HG03520 (cell line): ENCODE results near the gene COX6A2.
A peak's percentile ranks its signal among the peaks of the same experiment; 100 is the strongest.
"Not testable (repeated sequence)": the region's sequence is repeated elsewhere in the genome, so short reads cannot be mapped to it uniquely, and the experiment has no call there.

Experiments used
- ATAC-seq: cut with Tn5 transposase; IDR thresholded peaks from one replicate; pipeline ENCODE4 v1.9.1; 2021; ENCODE audit warnings: mild to moderate bottlenecking, moderate library complexity; ENCODE audit not compliant: unreplicated experiment

The COX6A2 gene

GRCh38 chr16:31461921-31462804 is 34.0 kb upstream of the COX6A2 start:
- ATAC-seq: no peak

GRCh38 chr16:31461201-31461920 is 33.2 kb upstream of the COX6A2 start:
- ATAC-seq: no peak

- no peak for ATAC-seq
Observed at GRCh38 chr16:31460582-31461002, 32.4 kb upstream of the COX6A2 start.

GRCh38 chr16:31459687-31460581 is 31.8 kb upstream of the COX6A2 start:
- peak; percentile 67 for ATAC-seq

GRCh38 chr16:31458844-31459686 is 30.9 kb upstream of the COX6A2 start, which contains the start of gene ARMC5:
Gene ARMC5, plus strand, starts transcription at chr16:31459501. Its CDS starts 24 bp downstream, at chr16:31459525.
- ATAC-seq: peak; percentile 57

GRCh38 chr16:31458073-31458843 is 30.1 kb upstream of the COX6A2 start:
- ATAC-seq: no peak

- no peak for ATAC-seq
Observed at GRCh38 chr16:31456988-31457360, 28.8 kb upstream of the COX6A2 start.

- no peak for ATAC-seq
Observed at GRCh38 chr16:31455601-31456314, 27.6 kb upstream of the COX6A2 start.

- ATAC-seq: no peak
Observed at GRCh38 chr16:31453255-31454204, 25.4 kb upstream of the COX6A2 start.

GRCh38 chr16:31452631-31453106 is 24.5 kb upstream of the COX6A2 start:
- ATAC-seq: no peak

GRCh38 chr16:31451681-31452351 is 23.7 kb upstream of the COX6A2 start:
- no peak for ATAC-seq

- no peak for ATAC-seq
Observed at GRCh38 chr16:31451201-31451600, 23.0 kb upstream of the COX6A2 start.

- not testable (repeated sequence) for ATAC-seq
Observed at GRCh38 chr16:31445931-31446330, 17.8 kb upstream of the COX6A2 start.

- ATAC-seq: no peak
Observed at GRCh38 chr16:31441956-31442355, 13.8 kb upstream of the COX6A2 start.

- no peak for ATAC-seq
Observed at GRCh38 chr16:31440516-31441184, 12.5 kb upstream of the COX6A2 start.

GRCh38 chr16:31439519-31439918 is 11.4 kb upstream of the COX6A2 start:
- ATAC-seq: no peak
